Inferior parietal cortex (tissue), 1 donor: Measurements from ENCODE around the gene SEPHS2.
"Not testable (repeated sequence)": the region's sequence is repeated elsewhere in the genome, so short reads cannot be mapped to it uniquely, and the experiment has no call there.

Experiments
- DNase-seq: peaks from one replicate; pipeline ENCODE4 v3.0.0-alpha.2; 2016; ENCODE audit errors: extremely low spot score

The SEPHS2 gene

DNA sequence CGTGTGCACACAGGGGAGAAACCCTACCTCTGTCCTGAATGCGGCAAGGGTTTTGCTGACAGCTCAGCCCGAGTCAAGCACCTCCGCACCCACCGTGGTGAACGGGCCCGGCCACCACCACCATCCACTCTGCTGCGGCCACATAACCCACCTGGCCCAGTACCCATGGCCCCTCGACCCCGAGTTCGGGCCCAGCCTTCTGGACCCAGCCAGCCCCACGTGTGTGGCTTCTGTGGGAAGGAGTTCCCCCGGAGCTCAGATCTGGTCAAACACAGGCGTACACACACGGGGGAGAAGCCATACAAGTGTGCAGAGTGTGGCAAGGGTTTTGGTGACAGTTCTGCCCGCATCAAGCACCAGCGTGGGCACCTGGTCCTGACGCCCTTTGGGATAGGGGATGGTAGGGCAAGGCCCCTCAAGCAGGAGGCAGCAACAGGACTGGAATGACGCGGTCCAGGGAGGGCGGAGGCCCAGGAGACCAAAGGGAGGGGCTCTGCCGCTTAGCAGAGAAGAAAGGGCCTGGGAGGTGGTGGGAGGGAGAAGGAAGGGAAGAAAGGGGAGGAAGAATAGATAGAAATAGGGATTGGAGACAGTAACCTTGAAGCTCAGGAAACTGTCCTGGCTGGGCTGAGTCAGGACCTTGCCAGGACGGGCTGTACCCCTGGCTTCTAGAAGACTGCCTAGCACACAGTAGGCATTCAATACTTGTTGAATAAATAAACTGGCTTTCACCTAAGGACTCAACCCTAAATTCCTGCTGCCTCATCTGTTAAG lies 46.8 kb downstream of the SEPHS2 start:
- DNase-seq: no peak

GRCh38 chr16:30397776-30398660 lies 47.7 kb downstream of the SEPHS2 start:
- no peak for DNase-seq

GRCh38 chr16:30397056-30397455 lies 48.6 kb downstream of the SEPHS2 start:
- no peak for DNase-seq

GRCh38 chr16:30396627-30397026 lies 49.0 kb downstream of the SEPHS2 start:
- DNase-seq: not testable (repeated sequence)

- DNase-seq: no peak
These were observed 49.6 kb downstream of the SEPHS2 start for GRCh38 chr16:30395992-30396585.

DNA sequence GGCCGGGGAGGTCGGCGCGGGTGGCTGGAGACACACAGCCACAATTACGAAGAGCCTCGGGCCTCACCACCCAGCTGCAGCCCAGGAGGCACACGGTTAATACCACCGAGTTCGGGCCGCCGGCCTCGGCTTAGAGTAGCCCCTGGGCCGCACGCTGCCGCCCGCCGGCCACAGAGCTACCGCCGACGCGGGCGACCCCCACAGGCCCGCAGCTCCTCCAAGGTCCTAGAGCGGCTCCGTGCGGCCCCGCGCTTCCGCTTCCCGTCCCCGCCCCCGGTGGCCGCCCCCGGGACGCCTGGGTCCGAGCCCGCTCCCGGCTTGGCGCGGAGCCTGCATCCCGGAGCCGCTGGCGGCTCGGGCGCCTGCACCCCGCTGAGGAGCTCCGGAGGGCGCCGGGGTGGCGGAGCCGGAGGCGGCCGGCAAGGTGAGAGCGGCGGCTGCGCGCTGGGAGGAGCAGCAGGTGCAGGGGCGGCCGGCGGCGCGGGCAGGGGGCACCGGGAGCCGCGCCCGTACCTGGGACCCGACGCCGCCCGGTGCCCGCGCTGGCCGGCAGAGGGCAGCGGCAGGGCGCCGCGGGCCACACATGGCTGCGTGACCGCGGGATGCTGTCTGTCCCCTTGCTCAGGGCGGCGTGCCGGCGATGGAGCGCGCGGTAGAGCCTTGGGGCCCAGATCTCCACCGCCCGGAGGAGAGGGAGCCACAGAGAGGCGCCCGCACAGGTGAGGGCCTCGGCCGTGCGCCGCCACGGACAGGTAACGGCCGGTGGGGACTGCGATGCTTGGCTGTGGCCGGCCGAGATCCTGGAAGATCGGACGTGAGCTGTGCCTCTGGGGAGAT lies 50.3 kb downstream of the SEPHS2 start, which contains the start of gene ZNF48:
Gene ZNF48 (plus strand): TSS at position 266 of the 837 bp plus-strand sequence. CDS start 375 bp downstream, at position 641.
- DNase-seq: peak; percentile 84

- no peak for DNase-seq
These were observed 51.0 kb downstream of the SEPHS2 start for GRCh38 chr16:30394592-30395154.
